ENCODE data around the gene SDR42E1. TPM values are rescaled to one million over a fixed set of nuclear protein-coding genes. Genes with fewer than 3 reads are reported as not detected.

The SDR42E1 gene
- total and polyA plus RNA-seq, 10 of the 15 experiments (the other 5 are each of a cell fraction or from before 2014, with no cell fraction given), result 1.4 to 5.5 (median 2.3) TPM

DNA sequence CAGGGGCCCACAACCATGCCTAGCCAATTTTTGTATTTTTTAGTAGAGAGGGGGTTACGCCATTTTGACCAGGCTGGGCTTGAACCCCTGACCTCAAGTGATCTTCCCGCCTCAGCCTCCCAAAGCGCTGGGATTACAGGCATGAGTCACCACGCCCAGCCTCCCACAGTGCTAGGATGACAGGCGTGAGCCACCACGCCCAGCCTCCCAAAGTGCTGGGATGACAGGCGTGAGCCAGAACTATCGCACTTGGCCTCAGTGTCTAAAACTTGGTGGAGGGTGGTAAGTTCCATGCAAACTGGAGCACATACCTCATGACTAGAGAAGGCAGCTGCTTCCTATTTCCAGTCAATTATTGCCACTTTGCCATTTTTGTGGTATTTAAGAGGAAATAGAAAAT, 30.9 kb upstream of the SDR42E1 start:
- no peaks in the 10 kb centered on the region; the same call in 1 of the 2 replicates for H4K20me1 ChIP-seq (ENCODE audit: control insufficient read depth, insufficient read depth)
- in situ Hi-C loops (cut with MboI), result no loop called here
- SMC1A ChIA-PET (ENCODE audit: uncharacterized antibody, unreplicated experiment), result no interaction called here
- peaks cover 0 to 1% of the 10 kb centered on the region in 2 experiments; a peak in 2 of 4 replicates for H3K27me3 ChIP-seq (replicated peaks in 1 of 2; ENCODE audit: control insufficient read depth in 2 of 2, insufficient read depth in 2 of 2, low read length in 1 of 2)
- no peaks in the 10 kb centered on the region for H3K36me3 ChIP-seq (ENCODE audit: control insufficient read depth in 2 of 2, insufficient read depth in 2 of 2, low read length in 1 of 2)
- no peaks in the 10 kb centered on the region for H3K79me2 ChIP-seq (ENCODE audit: control insufficient read depth, insufficient read depth, low read length)
- no peak for TF ChIP-seq ZNF274 (IDR thresholded peaks at IDR 0.05; ENCODE audit: insufficient read depth, insufficient read length)
- TF ChIP-seq, protein P1, sequence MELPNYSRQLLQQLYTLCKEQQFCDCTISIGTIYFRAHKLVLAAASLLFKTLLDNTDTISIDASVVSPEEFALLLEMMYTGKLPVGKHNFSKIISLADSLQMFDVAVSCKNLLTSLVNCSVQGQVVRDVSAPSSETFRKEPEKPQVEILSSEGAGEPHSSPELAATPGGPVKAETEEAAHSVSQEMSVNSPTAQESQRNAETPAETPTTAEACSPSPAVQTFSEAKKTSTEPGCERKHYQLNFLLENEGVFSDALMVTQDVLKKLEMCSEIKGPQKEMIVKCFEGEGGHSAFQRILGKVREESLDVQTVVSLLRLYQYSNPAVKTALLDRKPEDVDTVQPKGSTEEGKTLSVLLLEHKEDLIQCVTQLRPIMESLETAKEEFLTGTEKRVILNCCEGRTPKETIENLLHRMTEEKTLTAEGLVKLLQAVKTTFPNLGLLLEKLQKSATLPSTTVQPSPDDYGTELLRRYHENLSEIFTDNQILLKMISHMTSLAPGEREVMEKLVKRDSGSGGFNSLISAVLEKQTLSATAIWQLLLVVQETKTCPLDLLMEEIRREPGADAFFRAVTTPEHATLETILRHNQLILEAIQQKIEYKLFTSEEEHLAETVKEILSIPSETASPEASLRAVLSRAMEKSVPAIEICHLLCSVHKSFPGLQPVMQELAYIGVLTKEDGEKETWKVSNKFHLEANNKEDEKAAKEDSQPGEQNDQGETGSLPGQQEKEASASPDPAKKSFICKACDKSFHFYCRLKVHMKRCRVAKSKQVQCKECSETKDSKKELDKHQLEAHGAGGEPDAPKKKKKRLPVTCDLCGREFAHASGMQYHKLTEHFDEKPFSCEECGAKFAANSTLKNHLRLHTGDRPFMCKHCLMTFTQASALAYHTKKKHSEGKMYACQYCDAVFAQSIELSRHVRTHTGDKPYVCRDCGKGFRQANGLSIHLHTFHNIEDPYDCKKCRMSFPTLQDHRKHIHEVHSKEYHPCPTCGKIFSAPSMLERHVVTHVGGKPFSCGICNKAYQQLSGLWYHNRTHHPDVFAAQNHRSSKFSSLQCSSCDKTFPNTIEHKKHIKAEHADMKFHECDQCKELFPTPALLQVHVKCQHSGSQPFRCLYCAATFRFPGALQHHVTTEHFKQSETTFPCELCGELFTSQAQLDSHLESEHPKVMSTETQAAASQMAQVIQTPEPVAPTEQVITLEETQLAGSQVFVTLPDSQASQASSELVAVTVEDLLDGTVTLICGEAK (IDR thresholded peaks at IDR 0.05; ENCODE audit: borderline replicate concordance), result no peak
- no peaks in the 10 kb centered on the region for H3K9me3 ChIP-seq (replicated peaks; ENCODE audit: control insufficient read depth, insufficient read depth, low read length)
- H3K4me3 ChIP-seq, result no peak overlapping the region
- 40% methylated on average over 8 of the region's 8 CpGs for WGBS (ENCODE audit: insufficient coverage, insufficient replicate concordance, low lambda C conversion rate, missing lambda C conversion rate)
- no peak overlapping the region for H3K27ac ChIP-seq (ENCODE audit: control insufficient read depth, insufficient read depth)
- RAD21 ChIA-PET (ENCODE audit: unreplicated experiment), result no interaction called here
- POLR2A ChIA-PET, result no interaction called here
- H2AFZ ChIP-seq (ENCODE audit: control insufficient read depth, low read depth, low read length), result no peak overlapping the region
- CTCF ChIA-PET, result no interaction called here
- FAIRE-seq, result no peak
- intact Hi-C loops (cut with micrococcal nuclease; ENCODE audit: unreplicated experiment), result no loop called here
- H3K9ac ChIP-seq (ENCODE audit: control insufficient read depth, insufficient read depth, low read length), result no peak overlapping the region
- no peak for DNase-seq (ENCODE audit: low read depth, low spot score)
- H3K4me1 ChIP-seq (ENCODE audit: control insufficient read depth, insufficient read depth, low read length), result no peaks in the 10 kb centered on the region
- no peak for ATAC-seq
- no TSS peak for BruUV-seq (replicated peaks)
- no peak overlapping the region for H3K4me2 ChIP-seq (ENCODE audit: control insufficient read depth, insufficient read depth)

DNA sequence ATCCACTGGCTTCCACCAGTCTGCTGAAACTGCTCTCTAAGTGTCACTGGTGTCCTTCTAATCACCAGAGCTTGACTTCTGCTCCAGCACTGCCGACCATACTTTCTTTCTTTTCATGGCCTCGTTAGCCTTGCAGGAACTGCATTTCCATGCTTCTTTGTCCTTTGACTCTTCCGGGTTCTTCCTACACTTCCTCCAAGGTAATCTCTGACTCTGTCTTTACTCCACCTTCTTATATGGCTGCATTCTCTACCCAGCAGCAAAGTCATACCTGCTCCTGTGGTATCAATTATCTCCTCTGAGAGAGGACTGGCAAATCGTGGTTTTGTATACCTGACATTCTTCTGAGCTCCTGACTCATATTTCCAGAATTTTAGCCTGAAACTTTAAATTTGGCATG, 30.3 kb upstream of the SDR42E1 start:
- WGBS (ENCODE audit: insufficient coverage, insufficient replicate concordance, low lambda C conversion rate, missing lambda C conversion rate), result 21% methylated on average over 4 of the region's 4 CpGs
- Histone ChIP-seq H3K36me3 (ENCODE audit: control insufficient read depth in 2 of 2, insufficient read depth in 2 of 2, low read length in 1 of 2) (no peaks in the 10 kb centered on the region), H3K4me1 (ENCODE audit: control insufficient read depth, insufficient read depth, low read length) (no peaks in the 10 kb centered on the region), H3K9ac (ENCODE audit: control insufficient read depth, insufficient read depth, low read length) (no peak overlapping the region), H3K9me3 (replicated peaks; ENCODE audit: control insufficient read depth, insufficient read depth, low read length) (no peaks in the 10 kb centered on the region), H3K4me2 (ENCODE audit: control insufficient read depth, insufficient read depth) (no peak overlapping the region), H3K27me3 (replicated peaks in 1 of 2; ENCODE audit: control insufficient read depth in 2 of 2, insufficient read depth in 2 of 2, low read length in 1 of 2) (peaks cover 0 to 1% of the 10 kb centered on the region in 2 experiments; a peak in 2 of 4 replicates), H3K27ac (ENCODE audit: control insufficient read depth, insufficient read depth) (no peak overlapping the region), H2AFZ (ENCODE audit: control insufficient read depth, low read depth, low read length) (no peak overlapping the region), H3K79me2 (ENCODE audit: control insufficient read depth, insufficient read depth, low read length) (no peaks in the 10 kb centered on the region), H4K20me1 (ENCODE audit: control insufficient read depth, insufficient read depth) (no peaks in the 10 kb centered on the region; the same call in 1 of the 2 replicates), H3K4me3 (no peak overlapping the region)
- FAIRE-seq (no peak), ATAC-seq (no peak), DNase-seq (ENCODE audit: low read depth, low spot score) (no peak)
- SMC1A ChIA-PET (ENCODE audit: uncharacterized antibody, unreplicated experiment), result no interaction called here
- POLR2A ChIA-PET, result no interaction called here
- CTCF ChIA-PET, result no interaction called here
- in situ Hi-C loops (cut with MboI) (no loop called here), intact Hi-C loops (cut with micrococcal nuclease; ENCODE audit: unreplicated experiment) (no loop called here)
- RAD21 ChIA-PET (ENCODE audit: unreplicated experiment), result no interaction called here
- no TSS peak for BruUV-seq (replicated peaks)
- TF ChIP-seq ZZZ3 (IDR thresholded peaks at IDR 0.05; ENCODE audit: control insufficient read depth, insufficient read length, low read depth) (no peak), WRNIP1 (IDR thresholded peaks at IDR 0.05; ENCODE audit: borderline replicate concordance, low read depth, low read length) (no peak), ZNF217 (IDR thresholded peaks at IDR 0.05) (no peak), NBN (IDR thresholded peaks at IDR 0.05) (no peak)
- TF ChIP-seq, protein P2, sequence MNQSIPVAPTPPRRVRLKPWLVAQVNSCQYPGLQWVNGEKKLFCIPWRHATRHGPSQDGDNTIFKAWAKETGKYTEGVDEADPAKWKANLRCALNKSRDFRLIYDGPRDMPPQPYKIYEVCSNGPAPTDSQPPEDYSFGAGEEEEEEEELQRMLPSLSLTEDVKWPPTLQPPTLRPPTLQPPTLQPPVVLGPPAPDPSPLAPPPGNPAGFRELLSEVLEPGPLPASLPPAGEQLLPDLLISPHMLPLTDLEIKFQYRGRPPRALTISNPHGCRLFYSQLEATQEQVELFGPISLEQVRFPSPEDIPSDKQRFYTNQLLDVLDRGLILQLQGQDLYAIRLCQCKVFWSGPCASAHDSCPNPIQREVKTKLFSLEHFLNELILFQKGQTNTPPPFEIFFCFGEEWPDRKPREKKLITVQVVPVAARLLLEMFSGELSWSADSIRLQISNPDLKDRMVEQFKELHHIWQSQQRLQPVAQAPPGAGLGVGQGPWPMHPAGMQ (IDR thresholded peaks at IDR 0.05; ENCODE audit: borderline replicate concordance), result no peak
- TF ChIP-seq, protein P3, sequence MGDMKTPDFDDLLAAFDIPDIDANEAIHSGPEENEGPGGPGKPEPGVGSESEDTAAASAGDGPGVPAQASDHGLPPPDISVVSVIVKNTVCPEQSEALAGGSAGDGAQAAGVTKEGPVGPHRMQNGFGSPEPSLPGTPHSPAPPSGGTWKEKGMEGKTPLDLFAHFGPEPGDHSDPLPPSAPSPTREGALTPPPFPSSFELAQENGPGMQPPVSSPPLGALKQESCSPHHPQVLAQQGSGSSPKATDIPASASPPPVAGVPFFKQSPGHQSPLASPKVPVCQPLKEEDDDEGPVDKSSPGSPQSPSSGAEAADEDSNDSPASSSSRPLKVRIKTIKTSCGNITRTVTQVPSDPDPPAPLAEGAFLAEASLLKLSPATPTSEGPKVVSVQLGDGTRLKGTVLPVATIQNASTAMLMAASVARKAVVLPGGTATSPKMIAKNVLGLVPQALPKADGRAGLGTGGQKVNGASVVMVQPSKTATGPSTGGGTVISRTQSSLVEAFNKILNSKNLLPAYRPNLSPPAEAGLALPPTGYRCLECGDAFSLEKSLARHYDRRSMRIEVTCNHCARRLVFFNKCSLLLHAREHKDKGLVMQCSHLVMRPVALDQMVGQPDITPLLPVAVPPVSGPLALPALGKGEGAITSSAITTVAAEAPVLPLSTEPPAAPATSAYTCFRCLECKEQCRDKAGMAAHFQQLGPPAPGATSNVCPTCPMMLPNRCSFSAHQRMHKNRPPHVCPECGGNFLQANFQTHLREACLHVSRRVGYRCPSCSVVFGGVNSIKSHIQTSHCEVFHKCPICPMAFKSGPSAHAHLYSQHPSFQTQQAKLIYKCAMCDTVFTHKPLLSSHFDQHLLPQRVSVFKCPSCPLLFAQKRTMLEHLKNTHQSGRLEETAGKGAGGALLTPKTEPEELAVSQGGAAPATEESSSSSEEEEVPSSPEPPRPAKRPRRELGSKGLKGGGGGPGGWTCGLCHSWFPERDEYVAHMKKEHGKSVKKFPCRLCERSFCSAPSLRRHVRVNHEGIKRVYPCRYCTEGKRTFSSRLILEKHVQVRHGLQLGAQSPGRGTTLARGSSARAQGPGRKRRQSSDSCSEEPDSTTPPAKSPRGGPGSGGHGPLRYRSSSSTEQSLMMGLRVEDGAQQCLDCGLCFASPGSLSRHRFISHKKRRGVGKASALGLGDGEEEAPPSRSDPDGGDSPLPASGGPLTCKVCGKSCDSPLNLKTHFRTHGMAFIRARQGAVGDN (IDR thresholded peaks at IDR 0.05), result no peak
